Measurements from ENCODE around the gene ACOT7. TPM values are rescaled to one million over a fixed set of nuclear protein-coding genes. Genes with fewer than 3 reads are reported as not detected.

The ACOT7 gene
- total RNA-seq, 1 experiment from 2014 or later = 70.2 TPM

GRCh38 chr1:6357243-6357936 is 36.2 kb downstream of the ACOT7 start:
- H3K4me1 ChIP-seq (replicated peaks; ENCODE audit: insufficient read depth) = peaks cover 9% of the 10 kb centered on the region; the same call in 1 of the 2 replicates
- H3K79me2 ChIP-seq (ENCODE audit: low read depth) = no peaks in the 10 kb centered on the region
- POLR2A ChIA-PET (ENCODE audit: unreplicated experiment) = interaction anchor here (0.7 kb wide), 1 partner anchor 151 kb away, joined by 8 read pairs; no protein-coding TSS in a partner anchor
- CTCF ChIA-PET = interaction anchor here (0.6 to 0.7 kb wide), 4 partner anchors 15 to 713 kb away, joined by 4 to 6 read pairs (median 4); no protein-coding TSS in a partner anchor
- H3F3A ChIP-seq (ENCODE audit: insufficient read depth, low read depth) = no peaks in the 10 kb centered on the region
- H3K4me2 ChIP-seq = no peak overlapping the region
- no TSS peak for BruUV-seq (replicated peaks)
- H3K36me3 ChIP-seq (ENCODE audit: low read depth) = no peaks in the 10 kb centered on the region
- H3K4me3 ChIP-seq = no peak overlapping the region
- H2AFZ ChIP-seq = no peak overlapping the region
- no peaks in the 10 kb centered on the region for H3K9me3 ChIP-seq (ENCODE audit: insufficient read depth, low read depth)
- H3K9me2 ChIP-seq (ENCODE audit: insufficient read depth) = no peaks in the 10 kb centered on the region
- no peak overlapping the region for H3K27ac ChIP-seq
- no peaks in the 10 kb centered on the region for H3K27me3 ChIP-seq (ENCODE audit: insufficient read depth, low read depth)
- TF ChIP-seq EZH2 (IDR thresholded peaks at IDR 0.05; ENCODE audit: low read depth) (no peak), CTCF (conservative IDR thresholded peaks at IDR 0.05) (no peak; the same call in 1 of the 2 replicates)
- intact Hi-C loops (cut with micrococcal nuclease; ENCODE audit: unreplicated experiment) = no loop called here
- H4K20me1 ChIP-seq (ENCODE audit: insufficient read depth) = no peaks in the 10 kb centered on the region
- no peak for DNase-seq

- Histone ChIP-seq H3K4me3 (no peak overlapping the region), H3K36me3 (ENCODE audit: low read depth) (no peaks in the 10 kb centered on the region), H3K4me2 (no peak overlapping the region), H3F3A (ENCODE audit: insufficient read depth, low read depth) (no peaks in the 10 kb centered on the region), H3K27ac (no peak overlapping the region), H3K27me3 (ENCODE audit: insufficient read depth, low read depth) (no peaks in the 10 kb centered on the region), H4K20me1 (ENCODE audit: insufficient read depth) (no peaks in the 10 kb centered on the region), H3K4me1 (replicated peaks; ENCODE audit: insufficient read depth) (peaks cover 9% of the 10 kb centered on the region; the same call in 1 of the 2 replicates), H3K79me2 (ENCODE audit: low read depth) (no peaks in the 10 kb centered on the region), H3K9me2 (ENCODE audit: insufficient read depth) (no peaks in the 10 kb centered on the region), H3K9me3 (ENCODE audit: insufficient read depth, low read depth) (no peaks in the 10 kb centered on the region), H2AFZ (no peak overlapping the region)
- TF ChIP-seq CTCF (conservative IDR thresholded peaks at IDR 0.05) (no peak), EZH2 (IDR thresholded peaks at IDR 0.05; ENCODE audit: low read depth) (no peak)
- no TSS peak for BruUV-seq (replicated peaks)
- ChIA-PET CTCF (interaction anchor here (0.6 kb wide), 1 partner anchor 85 kb away, joined by 3 read pairs; no protein-coding TSS in a partner anchor), POLR2A (ENCODE audit: unreplicated experiment) (no interaction called here)
- DNase-seq = no peak
- intact Hi-C loops (cut with micrococcal nuclease; ENCODE audit: unreplicated experiment) = no loop called here
Measured at GRCh38 chr1:6355621-6356020, 37.9 kb downstream of the ACOT7 start.

GRCh38 chr1:6354659-6355317 is 38.8 kb downstream of the ACOT7 start:
- Histone ChIP-seq H3K9me2 (ENCODE audit: insufficient read depth) (no peaks in the 10 kb centered on the region), H3K9me3 (ENCODE audit: insufficient read depth, low read depth) (no peaks in the 10 kb centered on the region), H4K20me1 (ENCODE audit: insufficient read depth) (no peaks in the 10 kb centered on the region), H3K27ac (no peak overlapping the region), H3F3A (ENCODE audit: insufficient read depth, low read depth) (no peaks in the 10 kb centered on the region), H3K36me3 (ENCODE audit: low read depth) (no peaks in the 10 kb centered on the region), H3K79me2 (ENCODE audit: low read depth) (no peaks in the 10 kb centered on the region), H3K4me3 (no peak overlapping the region), H3K27me3 (ENCODE audit: insufficient read depth, low read depth) (no peaks in the 10 kb centered on the region), H3K4me1 (replicated peaks; ENCODE audit: insufficient read depth) (peaks cover 9% of the 10 kb centered on the region; the same call in 1 of the 2 replicates), H3K4me2 (no peak overlapping the region), H2AFZ (no peak overlapping the region)
- POLR2A ChIA-PET (ENCODE audit: unreplicated experiment) = interaction anchor here (0.5 kb wide), 1 partner anchor 51 kb away, joined by 16 read pairs; no protein-coding TSS in a partner anchor
- TF ChIP-seq EZH2 (IDR thresholded peaks at IDR 0.05; ENCODE audit: low read depth) (no peak), CTCF (conservative IDR thresholded peaks at IDR 0.05) (no peak)
- DNase-seq = no peak
- intact Hi-C loops (cut with micrococcal nuclease; ENCODE audit: unreplicated experiment) = loop anchor here (5.0 kb wide), 2 partner anchors 73 to 138 kb away; partner anchors contain the start of gene PLEKHG5
- no TSS peak for BruUV-seq (replicated peaks)
- CTCF ChIA-PET = interaction anchor here (0.6 to 0.7 kb wide), 2 partner anchors 68 to 261 kb away, joined by 4 to 9 read pairs; no protein-coding TSS in a partner anchor
